GM19099 (cell line): Measurements from ENCODE around the gene ECHDC1.

Source experiments
- POLR2A ChIP-seq: IDR thresholded peaks from 3 replicates; pipeline ENCODE4 v1.6.1; 2011; ENCODE audit warnings: low read depth; ENCODE audit not compliant: insufficient read length; ENCODE audit errors: extremely low read depth

ECHDC1 gene

GRCh38 chr6:127348028-127348661 is 4.7 kb upstream of the ECHDC1 start:
- TF ChIP-seq POLR2A = no peak

- no peak for TF ChIP-seq POLR2A
Observed at GRCh38 chr6:127347178-127347577, 3.8 kb upstream of the ECHDC1 start.

GRCh38 chr6:127345521-127345920 is 2.1 kb upstream of the ECHDC1 start:
- no peak for TF ChIP-seq POLR2A

GRCh38 chr6:127343809-127344659 is 625 bp upstream of the ECHDC1 start:
- no peak for TF ChIP-seq POLR2A

GRCh38 chr6:127342296-127342945 is 988 bp downstream of the ECHDC1 start:
- TF ChIP-seq POLR2A = no peak

- TF ChIP-seq POLR2A = no peak
Observed at GRCh38 chr6:127341471-127342202, 1.8 kb downstream of the ECHDC1 start.

GRCh38 chr6:127340171-127340570 is 3.2 kb downstream of the ECHDC1 start:
- no peak for TF ChIP-seq POLR2A

- no peak for TF ChIP-seq POLR2A
Observed at GRCh38 chr6:127338936-127339335, 4.5 kb downstream of the ECHDC1 start.

- no peak for TF ChIP-seq POLR2A
Observed at GRCh38 chr6:127332383-127332961, 10.9 kb downstream of the ECHDC1 start.

- TF ChIP-seq POLR2A = no peak
Observed at GRCh38 chr6:127328043-127328609, 15.3 kb downstream of the ECHDC1 start.

GRCh38 chr6:127319686-127320085 is 23.7 kb downstream of the ECHDC1 start:
- no peak for TF ChIP-seq POLR2A

- TF ChIP-seq POLR2A = no peak
Observed at GRCh38 chr6:127317388-127318128, 25.9 kb downstream of the ECHDC1 start.

- no peak for TF ChIP-seq POLR2A
Observed at GRCh38 chr6:127305741-127306140, 37.7 kb downstream of the ECHDC1 start.

- no peak for TF ChIP-seq POLR2A
Observed at GRCh38 chr6:127303917-127304316, 39.5 kb downstream of the ECHDC1 start.
